HepG2 (cell line): ENCODE measurements around the gene EMILIN3. TPM values are rescaled to one million over a fixed set of nuclear protein-coding genes. Genes with fewer than 3 reads are reported as not detected.

Experiments used
- ATAC-seq: fragments of 200-7000 bp; cut with Tn5 transposase; 3 replicates; pipeline ENCODE4 v1.9.1; 2020; ENCODE audit warnings: mild to moderate bottlenecking, moderate library complexity
- BruUV-seq: library from RNA; stranded (reverse); fragments of 400-500 nt; replicated peaks from 2 replicates; lab custom pipeline; 2021; lab: Mats Ljungman, UMichigan
- CTCF ChIA-PET: fragments of 300-600 bp; formaldehyde crosslinking; extraction: SDS; loops from one replicate; lab custom pipeline; 2021; ENCODE audit warnings: low total read pairs, inconsistent platforms, low intra/inter-chr PET ratio; lab: Yijun Ruan, JAX
- POLR2A ChIA-PET: fragments of 350-600 bp; sonication (Branson Sonifier 250); formaldehyde crosslinking; loops from one replicate; lab custom pipeline; 2020; ENCODE audit warnings: antibody characterized with exemption, inconsistent platforms; lab: Yijun Ruan, JAX
- DNase-seq: peaks from one replicate; pipeline ENCODE4 v3.0.0-alpha.2; 2015; ENCODE audit warnings: low spot score
- FAIRE-seq: peaks from 3 replicates; lab custom pipeline; 2011; peaks lifted over from hg19 to GRCh38; lab: Jason Lieb, UNC
- H2AFZ ChIP-seq: one replicate; pipeline ENCODE4 v1.6.1; 2011; ENCODE audit warnings: low read length, inconsistent platforms
- H3K27ac ChIP-seq: fragments of 300-600 bp; 3 replicates; pipeline ENCODE4 v1.8.0; 2011; ENCODE audit warnings: mixed run types, mild to moderate bottlenecking, mixed read lengths, low read length, inconsistent platforms; ENCODE audit not compliant: insufficient read depth; ENCODE audit errors: extremely low read length
- H3K27me3 ChIP-seq, 2 experiments: fragments of 200-600 bp in 1 of 2; 2 replicates in 1 of 2; 3 replicates in 1 of 2; pipeline versions ENCODE4 v1.6.0 to v1.8.0; 2011; ENCODE audit warnings: low read length in 2 of 2, mild to moderate bottlenecking in 2 of 2, moderate library complexity in 2 of 2, inconsistent platforms in 1 of 2; ENCODE audit not compliant: insufficient read depth in 2 of 2, control insufficient read depth in 1 of 2
- H3K36me3 ChIP-seq, 2 experiments: fragments of 200-600 bp in 1 of 2; replicated peaks in 1 of 2; 2 replicates in 1 of 2; 3 replicates in 1 of 2; pipeline versions ENCODE4 v1.5.1 to v1.8.0; 2011; ENCODE audit warnings: low read length in 2 of 2, inconsistent platforms in 1 of 2; ENCODE audit not compliant: insufficient read depth in 2 of 2, control insufficient read depth in 1 of 2
- H3K4me1 ChIP-seq: 2 replicates; pipeline ENCODE4 v1.5.1; 2012; ENCODE audit warnings: low read length, inconsistent platforms; ENCODE audit not compliant: insufficient read depth
- H3K4me2 ChIP-seq: 2 replicates; pipeline ENCODE4 v1.6.0; 2011; ENCODE audit warnings: low read depth, low read length, inconsistent platforms
- H3K4me3 ChIP-seq, 3 experiments: fragments of 200-600 bp in 1 of 3; sonication (generic), shearing (Covaris generic) in 1 of 3; replicated peaks in 1 of 3; 2 replicates each; pipeline ENCODE4 v1.5.1; 2011 to 2016; ENCODE audit warnings: low read length in 3 of 3, inconsistent platforms in 2 of 3, low read depth in 2 of 3, mild to moderate bottlenecking in 2 of 3, control low read depth in 1 of 3, mixed read lengths in 1 of 3; ENCODE audit not compliant: insufficient read depth in 1 of 3
- H3K79me2 ChIP-seq: one replicate; pipeline ENCODE4 v1.6.1; 2011; ENCODE audit warnings: low read length, inconsistent platforms; ENCODE audit not compliant: insufficient read depth
- H3K9ac ChIP-seq: 2 replicates; pipeline ENCODE4 v1.6.0; 2011; ENCODE audit warnings: mild to moderate bottlenecking, low read depth, low read length, inconsistent platforms; ENCODE audit not compliant: insufficient read depth
- H3K9me3 ChIP-seq: 2 replicates; pipeline ENCODE4 v1.5.1; 2012; ENCODE audit warnings: mild to moderate bottlenecking, low read length
- H4K20me1 ChIP-seq: 2 replicates; pipeline ENCODE4 v1.6.0; 2011; ENCODE audit warnings: inconsistent platforms, mild to moderate bottlenecking, low read length, moderate library complexity; ENCODE audit not compliant: insufficient read depth
- GABPA ChIP-seq, 2 experiments: IDR thresholded peaks; 2 replicates each; pipeline ENCODE4 v1.6.1; 2011 to 2016; ENCODE audit warnings: low read depth in 2 of 2, low read length in 1 of 2, missing biosample characterization in 1 of 2, missing genetic modification characterization in 1 of 2
- KLF15 ChIP-seq: sonication (generic); formaldehyde crosslinking; IDR thresholded peaks from 2 replicates; pipeline ENCODE4 v1.8.1; 2023; ENCODE audit warnings: borderline replicate concordance, mild to moderate bottlenecking, inconsistent platforms, missing genetic modification reagents, mixed read lengths
- NFIB ChIP-seq: sonication (generic); formaldehyde crosslinking; IDR thresholded peaks from 2 replicates; pipeline ENCODE4 v1.9.0; 2021; ENCODE audit warnings: missing genetic modification reagents, mild to moderate bottlenecking, borderline replicate concordance
- NRL ChIP-seq: sonication (generic); formaldehyde crosslinking; IDR thresholded peaks from 2 replicates; pipeline ENCODE4 v1.5.0; 2020; ENCODE audit warnings: missing genetic modification reagents, mild to moderate bottlenecking, moderate library complexity, borderline replicate concordance
- REXO4 ChIP-seq: sonication (generic); formaldehyde crosslinking; IDR thresholded peaks from 2 replicates; pipeline ENCODE4 v1.8.0; 2022; ENCODE audit warnings: missing genetic modification reagents, mild to moderate bottlenecking, borderline replicate concordance
- TP53 ChIP-seq: sonication (generic); formaldehyde crosslinking; conservative IDR thresholded peaks from 2 replicates; pipeline ENCODE4 v1.4.0; 2020; ENCODE audit warnings: missing genetic modification reagents
- ZFP62 ChIP-seq: sonication (generic); formaldehyde crosslinking; IDR thresholded peaks from 2 replicates; pipeline ENCODE4 v1.4.0; 2020; ENCODE audit warnings: missing genetic modification reagents
- ZNF563 ChIP-seq: sonication (generic); formaldehyde crosslinking; IDR thresholded peaks from 2 replicates; pipeline ENCODE4 v1.8.0; 2022; ENCODE audit warnings: mild to moderate bottlenecking, moderate library complexity, missing genetic modification reagents
- WGBS: methylation state at CpG from one replicate; pipeline ENCODE4 v1.1.6; 2017; ENCODE audit warnings: low lambda C conversion rate; 5-methylcytosine and 5-hydroxymethylcytosine counted together
- in situ Hi-C: cut with HindIII; loops from 2 replicates; pipeline ENCODE4 v1.10.0; 2017; ENCODE audit warnings: low pct_unique_long_range_greater_than_20kb; ENCODE audit not compliant: extremely low pct_ligation_motif_present
- intact Hi-C: fragments of 100-400 bp; cut with micrococcal nuclease; formaldehyde crosslinking; loops from one replicate; pipeline ENCODE4 v1.10.0; 2022; ENCODE audit not compliant: unreplicated experiment
- polyA plus RNA-seq, 8 experiments: library from polyadenylated mRNA; depleted of rRNA in 3 of 8; stranded (reverse) in 7 of 8; unstranded in 1 of 8; fragments of >200 nt; fragmentation: Illumina TruSeq in 4 of 8; extraction: Trizol in 4 of 8; gene quantifications; 2 replicates each; pipeline versions ENCODE4 v1.2.1 to v1.2.3, GENCODE V29; 2011 to 2016; ENCODE audit warnings: low read depth in 4 of 8, missing spikeins in 1 of 8, mixed read lengths in 1 of 8; ENCODE audit not compliant: insufficient read depth in 1 of 8
- total RNA-seq, 5 experiments: library from RNA; depleted of rRNA; stranded (reverse); fragments of >200 nt; fragmentation: Illumina TruSeq; extraction: Trizol; gene quantifications; 2 replicates each; pipeline ENCODE4 v1.2.3, GENCODE V29; 2016; ENCODE audit warnings: low read depth in 1 of 5
- TF ChIP-seq, protein P1 (sequence below): IDR thresholded peaks from 2 replicates; pipeline ENCODE4 v1.6.1; 2016; ENCODE audit warnings: missing biosample characterization, missing genetic modification reagents, low read depth

The EMILIN3 gene
- total and polyA plus RNA-seq, 2 of the 13 experiments (the other 11 are each of a cell fraction or from before 2014, with no cell fraction given) = 0.25 to 0.29 TPM

DNA sequence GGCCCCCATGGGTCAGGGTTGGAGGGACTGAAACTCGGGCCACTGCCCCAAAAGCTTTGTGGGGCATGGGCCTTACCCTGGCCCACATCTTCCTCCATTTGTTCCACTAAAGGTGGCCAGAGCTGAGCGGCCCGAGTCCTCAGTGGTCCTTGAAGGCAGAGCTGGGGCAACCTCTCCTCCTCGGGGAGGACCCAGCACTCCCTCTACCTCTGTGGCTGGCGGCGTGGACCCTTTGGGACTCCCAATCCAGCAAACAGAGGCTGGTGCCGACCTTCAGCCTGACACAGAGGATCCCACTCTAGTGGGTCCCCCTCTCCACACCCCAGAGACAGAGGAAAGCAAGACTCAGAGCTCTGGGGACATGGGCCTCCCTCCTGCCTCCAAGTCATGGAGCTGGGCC, 16.7 kb downstream of the EMILIN3 start:
- Histone ChIP-seq H3K27me3 (no peaks in the 10 kb centered on the region), H4K20me1 (0 out of 2 replicates have a peak, but pooled peaks cover 4% of the 10 kb centered on the region), H3K79me2 (no peaks in the 10 kb centered on the region), H3K36me3 (peaks cover 8 to 21% of the 10 kb centered on the region in 2 experiments; a peak in 3 of 5 replicates), H3K27ac (no peak overlapping the region), H2AFZ (no peak overlapping the region), H3K4me3 (no peak overlapping the region), H3K9ac (no peak overlapping the region), H3K4me1 (no peaks in the 10 kb centered on the region), H3K9me3 (no peaks in the 10 kb centered on the region), H3K4me2 (no peak overlapping the region)
- ATAC-seq (no peak), FAIRE-seq (no peak), DNase-seq (no peak)
- WGBS = 89% methylated on average over 7 of the region's 7 CpGs
- intact Hi-C loops (no loop called here), in situ Hi-C loops (no loop called here)
- POLR2A ChIA-PET = interaction anchor here (1.8 kb wide), 1 partner anchor 10 kb away, joined by 6 read pairs; no protein-coding TSS in a partner anchor
- BruUV-seq = no TSS peak
- CTCF ChIA-PET = no interaction called here
- TF ChIP-seq NFIB (CRISPR knock-in tag) = no peak
- no peak for TF ChIP-seq KLF15 (CRISPR knock-in tag)
- TF ChIP-seq GABPA (IDR thresholded peaks at IDR 0.05; ENCODE audit: low read depth, low read length) = 0 out of 2 replicates have a peak, but pooled peaks have one; percentile 3
- TF ChIP-seq GABPA (CRISPR knock-in tag; IDR thresholded peaks at IDR 0.05; ENCODE audit: low read depth) = no peak
- no peak for TF ChIP-seq TP53 (CRISPR knock-in tag)
- peak; percentile 48; the same call in 1 of the 2 replicates for TF ChIP-seq NRL (CRISPR knock-in tag)
- TF ChIP-seq REXO4 (CRISPR knock-in tag) = no peak
- TF ChIP-seq, protein P1, sequence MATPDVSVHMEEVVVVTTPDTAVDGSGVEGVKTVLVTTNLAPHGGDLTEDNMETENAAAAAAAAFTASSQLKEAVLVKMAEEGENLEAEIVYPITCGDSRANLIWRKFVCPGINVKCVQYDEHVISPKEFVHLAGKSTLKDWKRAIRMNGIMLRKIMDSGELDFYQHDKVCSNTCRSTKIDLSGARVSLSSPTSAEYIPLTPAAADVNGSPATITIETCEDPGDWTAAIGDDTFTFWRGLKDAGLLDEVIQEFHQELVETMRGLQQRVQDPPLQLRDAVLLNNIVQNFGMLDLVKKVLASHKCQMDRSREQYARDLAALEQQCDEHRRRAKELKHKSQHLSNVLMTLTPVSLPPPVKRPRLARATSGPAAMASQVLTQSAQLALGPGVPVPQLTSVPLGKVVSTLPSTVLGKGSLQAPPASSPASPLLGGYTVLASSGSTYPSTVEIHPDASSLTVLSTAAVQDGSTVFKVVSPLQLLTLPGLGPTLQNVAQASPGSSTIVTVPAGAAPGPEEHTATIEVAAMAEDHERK (CRISPR knock-in tag) = no peak
- no peak for TF ChIP-seq ZNF563 (CRISPR knock-in tag)
- no peak for TF ChIP-seq ZFP62 (CRISPR knock-in tag)
